Thymus (tissue), 11 donors: ENCODE results near the gene KCNJ9. TPM values are rescaled to one million over a fixed set of nuclear protein-coding genes. Genes with fewer than 3 reads are reported as not detected.
"Not testable (repeated sequence)": the region's sequence is repeated elsewhere in the genome, so short reads cannot be mapped to it uniquely, and the experiment has no call there.

Experiments
- DNase-seq, 9 donors: peaks; one replicate each; pipeline ENCODE4 v3.0.0-alpha.2; 2013; ENCODE audit warnings: low spot score in 9 of 9, low read depth in 6 of 9, missing footprints in 1 of 9
- H3K27ac ChIP-seq, 2 donors: one replicate each; pipeline ENCODE4 v1.5.1; 2013; ENCODE audit warnings: control low read depth in 1 of 2, low read depth in 1 of 2, low read length in 1 of 2, mild to moderate bottlenecking in 1 of 2, moderate library complexity in 1 of 2
- H3K27me3 ChIP-seq, 2 donors: one replicate each; pipeline ENCODE4 v1.5.1; 2013; ENCODE audit warnings: low read length in 1 of 2; ENCODE audit not compliant: control insufficient read depth in 2 of 2, insufficient read depth in 1 of 2
- H3K36me3 ChIP-seq, 2 donors: one replicate each; pipeline ENCODE4 v1.5.1; 2013; ENCODE audit warnings: low read length in 1 of 2, mild to moderate bottlenecking in 1 of 2, moderate library complexity in 1 of 2; ENCODE audit not compliant: control insufficient read depth in 2 of 2, insufficient read depth in 2 of 2
- H3K4me1 ChIP-seq, 2 donors: one replicate each; pipeline ENCODE4 v1.5.1; 2013; ENCODE audit warnings: low read length in 2 of 2; ENCODE audit not compliant: control insufficient read depth in 2 of 2, insufficient read depth in 2 of 2
- H3K4me3 ChIP-seq, 2 donors: one replicate each; pipeline ENCODE4 v1.5.1; 2013; ENCODE audit warnings: low read length in 2 of 2, control low read depth in 1 of 2, mild to moderate bottlenecking in 1 of 2
- H3K9me3 ChIP-seq, 2 donors: one replicate each; pipeline ENCODE4 v1.5.1; 2013; ENCODE audit warnings: low read length in 1 of 2, mild to moderate bottlenecking in 1 of 2; ENCODE audit not compliant: control insufficient read depth in 2 of 2, insufficient read depth in 1 of 2
- WGBS: extraction: QIAGEN DNeasy Blood & Tissue Kit; methylation state at CpG from one replicate; pipeline ENCODE4 v1.1.7; 2013; 5-methylcytosine and 5-hydroxymethylcytosine counted together
- polyA plus RNA-seq: library from polyadenylated mRNA; stranded (reverse); fragments of 200-250 nt; gene quantifications from one replicate; pipeline ENCODE4 v1.2.3, GENCODE V29; 2013
- total RNA-seq: library from RNA; stranded (reverse); fragments of 120-200 nt; gene quantifications from one replicate; pipeline ENCODE4 v1.2.4, GENCODE V29; 2013
- donor health status: healthy.

KCNJ9 gene
- total and polyA plus RNA-seq, 2 donors: 0.05 to 0.09 TPM

DNA sequence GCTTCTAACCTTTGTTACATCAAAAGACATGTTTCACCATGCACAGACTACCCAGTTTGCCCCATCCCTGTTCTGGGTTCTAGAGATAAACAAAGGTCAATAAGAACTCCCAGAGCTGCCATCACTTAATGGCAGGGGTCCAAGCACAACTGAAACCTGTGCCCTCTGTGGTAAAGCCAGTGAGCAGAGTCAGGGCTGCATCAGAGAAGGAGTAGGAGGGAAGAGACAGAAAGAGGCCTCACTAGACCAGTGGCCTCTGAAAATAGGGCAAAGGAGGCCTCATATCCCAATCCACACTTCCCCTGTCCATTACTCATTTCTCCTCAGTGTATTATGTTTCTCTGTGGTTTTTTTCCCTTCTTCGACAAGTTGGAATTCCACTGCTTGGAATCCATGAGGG lies 44.4 kb downstream of the KCNJ9 start:
- H3K36me3 ChIP-seq: no peaks in the 10 kb centered on the region
- H3K9me3 ChIP-seq: no peaks in the 10 kb centered on the region
- no peaks in the 10 kb centered on the region for H3K4me1 ChIP-seq
- DNase-seq: no peak
- H3K27ac ChIP-seq: no peak overlapping the region
- H3K4me3 ChIP-seq: no peak overlapping the region
- WGBS: 98% methylated on average over 1 of the region's 1 CpG
- no peaks in the 10 kb centered on the region for H3K27me3 ChIP-seq

DNA sequence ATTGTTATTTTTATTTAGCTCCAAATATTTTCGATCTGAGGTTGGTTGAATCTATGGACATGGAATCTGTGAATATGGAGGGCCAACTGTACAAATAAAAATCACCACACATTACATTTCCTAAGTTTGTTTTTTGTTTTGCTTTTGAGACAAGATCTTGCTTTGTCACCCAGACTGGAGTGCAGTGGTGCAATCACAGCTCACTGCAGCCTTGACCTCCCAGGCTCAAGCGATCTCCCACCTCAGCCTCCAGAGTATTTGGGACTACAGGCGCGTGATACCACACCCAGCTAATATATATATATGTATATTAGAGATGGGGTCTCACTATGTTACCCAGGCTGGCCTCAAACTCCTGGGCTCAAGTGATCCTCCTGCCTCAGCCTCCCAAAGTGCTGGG lies 45.0 kb downstream of the KCNJ9 start:
- not testable (repeated sequence) for H3K4me3 ChIP-seq, H3K9me3 ChIP-seq, H3K27ac ChIP-seq, H3K27me3 ChIP-seq, DNase-seq, H3K36me3 ChIP-seq, H3K4me1 ChIP-seq
- WGBS: 74% methylated on average over 4 of the region's 4 CpGs

DNA sequence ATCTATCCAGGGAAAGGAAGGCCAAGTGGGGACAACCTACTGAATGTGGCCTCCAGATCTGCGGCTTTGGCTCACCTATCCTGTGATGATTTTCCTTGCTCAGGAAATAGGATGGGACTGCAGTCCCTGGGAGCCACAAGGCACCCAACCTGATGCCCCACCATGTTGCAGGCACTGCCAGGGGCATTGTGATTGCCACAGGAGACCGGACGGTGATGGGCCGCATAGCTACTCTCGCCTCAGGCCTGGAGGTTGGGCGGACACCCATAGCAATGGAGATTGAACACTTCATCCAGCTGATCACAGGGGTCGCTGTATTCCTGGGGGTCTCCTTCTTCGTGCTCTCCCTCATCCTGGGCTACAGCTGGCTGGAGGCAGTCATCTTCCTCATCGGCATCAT lies 46.0 kb downstream of the KCNJ9 start:
- no peaks in the 10 kb centered on the region for H3K4me1 ChIP-seq
- H3K9me3 ChIP-seq: no peaks in the 10 kb centered on the region
- no peaks in the 10 kb centered on the region for H3K36me3 ChIP-seq
- no peak overlapping the region for H3K4me3 ChIP-seq
- peaks cover 0 to 6% of the 10 kb centered on the region in 2 donors for H3K27me3 ChIP-seq
- DNase-seq: no peak
- whole genome bisulfite sequencing: 99% methylated on average over 9 of the region's 9 CpGs
- no peak overlapping the region for H3K27ac ChIP-seq

DNA sequence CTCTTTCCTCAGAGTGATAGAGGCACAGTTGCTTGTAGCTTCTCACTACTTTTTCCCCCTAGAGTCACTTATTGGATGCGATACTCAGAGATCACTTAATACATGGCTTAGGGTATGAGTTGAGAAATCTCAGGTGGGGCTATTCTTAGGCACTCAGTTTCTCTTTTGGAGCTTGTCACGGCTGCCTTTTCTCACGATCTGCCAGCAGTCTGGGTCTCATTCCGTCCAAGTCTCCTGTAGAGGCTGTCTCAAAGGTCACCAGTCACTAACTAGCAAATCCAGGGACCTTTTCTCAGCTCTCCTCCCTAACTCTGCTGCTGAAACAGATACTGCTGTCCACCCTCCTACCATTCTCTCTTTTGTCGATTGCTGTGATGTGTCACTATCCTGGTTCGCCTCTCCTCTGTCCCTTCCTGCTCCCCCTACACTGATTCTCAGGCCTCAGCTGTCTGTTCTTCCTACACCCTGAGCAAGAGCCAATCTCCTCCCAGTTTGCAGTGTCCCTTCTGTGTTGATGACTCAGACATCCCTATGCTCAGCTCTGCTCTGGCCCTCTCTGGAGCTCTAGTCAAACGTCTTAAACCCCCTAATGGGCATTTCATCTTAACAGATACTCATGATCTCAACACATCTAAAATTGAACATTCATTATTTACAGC lies 46.7 kb downstream of the KCNJ9 start:
- H3K9me3 ChIP-seq: no peaks in the 10 kb centered on the region
- no peak overlapping the region for H3K27ac ChIP-seq
- DNase-seq: no peak
- H3K4me1 ChIP-seq: no peaks in the 10 kb centered on the region
- H3K27me3 ChIP-seq: peaks cover 0 to 6% of the 10 kb centered on the region in 2 donors
- no peaks in the 10 kb centered on the region for H3K36me3 ChIP-seq
- 91% methylated on average over 7 of the region's 7 CpGs for WGBS
- no peak overlapping the region for H3K4me3 ChIP-seq

DNA sequence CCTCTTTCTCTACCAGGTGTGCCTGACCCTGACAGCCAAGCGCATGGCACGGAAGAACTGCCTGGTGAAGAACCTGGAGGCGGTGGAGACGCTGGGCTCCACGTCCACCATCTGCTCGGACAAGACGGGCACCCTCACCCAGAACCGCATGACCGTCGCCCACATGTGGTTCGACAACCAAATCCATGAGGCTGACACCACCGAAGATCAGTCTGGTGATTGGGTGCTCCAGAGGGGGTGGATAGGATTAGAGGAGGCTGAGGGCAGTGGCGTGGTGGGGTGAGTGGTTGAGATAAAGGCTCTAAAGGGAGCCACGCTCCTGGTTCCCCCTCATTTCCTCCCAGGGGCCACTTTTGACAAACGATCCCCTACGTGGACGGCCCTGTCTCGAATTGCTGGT lies 47.3 kb downstream of the KCNJ9 start:
- no peaks in the 10 kb centered on the region for H3K4me1 ChIP-seq
- no peak for DNase-seq
- H3K4me3 ChIP-seq: no peak overlapping the region
- WGBS: 93% methylated on average over 18 of the region's 18 CpGs
- no peaks in the 10 kb centered on the region for H3K36me3 ChIP-seq
- no peaks in the 10 kb centered on the region for H3K9me3 ChIP-seq
- no peak overlapping the region for H3K27ac ChIP-seq
- peaks cover 0 to 6% of the 10 kb centered on the region in 2 donors for H3K27me3 ChIP-seq

DNA sequence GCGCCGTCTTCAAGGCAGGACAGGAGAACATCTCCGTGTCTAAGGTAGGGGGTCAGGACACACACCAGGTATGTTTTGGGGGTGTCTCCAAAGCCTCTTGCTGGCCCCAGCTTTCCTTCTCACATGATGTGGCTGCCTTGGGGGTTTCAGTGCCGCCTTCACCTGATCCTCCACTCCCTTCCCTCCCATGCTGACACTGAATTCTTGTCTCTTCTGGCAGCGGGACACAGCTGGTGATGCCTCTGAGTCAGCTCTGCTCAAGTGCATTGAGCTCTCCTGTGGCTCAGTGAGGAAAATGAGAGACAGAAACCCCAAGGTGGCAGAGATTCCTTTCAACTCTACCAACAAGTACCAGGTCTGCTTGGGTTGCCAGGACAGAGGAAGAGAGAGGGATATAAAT lies 47.7 kb downstream of the KCNJ9 start:
- Histone ChIP-seq H3K27me3 (peaks cover 0 to 6% of the 10 kb centered on the region in 2 donors), H3K9me3 (no peaks in the 10 kb centered on the region), H3K4me1 (no peaks in the 10 kb centered on the region), H3K27ac (no peak overlapping the region), H3K36me3 (no peaks in the 10 kb centered on the region), H3K4me3 (no peak overlapping the region)
- DNase-seq: no peak
- 97% methylated on average over 5 of the region's 5 CpGs for WGBS

DNA sequence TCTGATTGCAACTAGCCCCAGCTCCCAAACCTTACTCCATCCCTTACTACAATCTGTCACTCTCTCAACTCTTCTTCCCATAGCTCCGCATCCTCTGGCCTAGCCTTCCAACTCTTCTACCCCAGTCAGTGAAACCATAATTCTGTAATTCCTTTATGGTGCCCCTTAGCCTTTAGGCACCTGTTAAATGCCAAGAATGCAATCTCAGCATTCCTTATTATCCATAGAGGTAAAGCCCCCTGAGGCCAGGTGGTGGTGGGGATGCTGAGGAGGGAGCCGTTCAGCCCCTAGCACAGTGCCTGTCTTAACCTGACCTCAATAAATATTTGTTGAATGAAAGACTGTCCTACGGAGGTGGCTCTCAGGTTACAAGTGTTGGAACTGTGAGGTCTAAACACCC lies 48.2 kb downstream of the KCNJ9 start:
- Histone ChIP-seq H3K9me3 (no peaks in the 10 kb centered on the region), H3K36me3 (no peaks in the 10 kb centered on the region), H3K4me3 (no peak overlapping the region), H3K27ac (no peak overlapping the region), H3K4me1 (no peaks in the 10 kb centered on the region), H3K27me3 (peaks cover 0 to 6% of the 10 kb centered on the region in 2 donors)
- WGBS: 91% methylated on average over 3 of the region's 3 CpGs
- DNase-seq: no peak

DNA sequence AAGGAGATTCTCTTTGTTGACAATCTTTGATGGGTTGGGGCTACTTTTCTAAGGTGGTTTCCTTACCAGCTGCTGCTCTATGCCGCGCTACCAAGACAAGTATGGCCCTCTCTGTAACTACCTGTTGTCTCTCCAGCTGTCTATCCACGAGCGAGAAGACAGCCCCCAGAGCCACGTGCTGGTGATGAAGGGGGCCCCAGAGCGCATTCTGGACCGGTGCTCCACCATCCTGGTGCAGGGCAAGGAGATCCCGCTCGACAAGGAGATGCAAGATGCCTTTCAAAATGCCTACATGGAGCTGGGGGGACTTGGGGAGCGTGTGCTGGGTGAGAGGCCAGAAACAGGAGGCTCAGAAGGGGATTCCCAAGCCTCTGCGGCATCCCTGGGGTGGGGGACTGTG lies 48.6 kb downstream of the KCNJ9 start:
- WGBS: 93% methylated on average over 11 of the region's 11 CpGs
- Histone ChIP-seq H3K4me1 (no peaks in the 10 kb centered on the region), H3K9me3 (no peaks in the 10 kb centered on the region), H3K27ac (no peak overlapping the region), H3K36me3 (no peaks in the 10 kb centered on the region), H3K27me3 (peaks cover 0 to 6% of the 10 kb centered on the region in 2 donors), H3K4me3 (no peak overlapping the region)
- DNase-seq: no peak

DNA sequence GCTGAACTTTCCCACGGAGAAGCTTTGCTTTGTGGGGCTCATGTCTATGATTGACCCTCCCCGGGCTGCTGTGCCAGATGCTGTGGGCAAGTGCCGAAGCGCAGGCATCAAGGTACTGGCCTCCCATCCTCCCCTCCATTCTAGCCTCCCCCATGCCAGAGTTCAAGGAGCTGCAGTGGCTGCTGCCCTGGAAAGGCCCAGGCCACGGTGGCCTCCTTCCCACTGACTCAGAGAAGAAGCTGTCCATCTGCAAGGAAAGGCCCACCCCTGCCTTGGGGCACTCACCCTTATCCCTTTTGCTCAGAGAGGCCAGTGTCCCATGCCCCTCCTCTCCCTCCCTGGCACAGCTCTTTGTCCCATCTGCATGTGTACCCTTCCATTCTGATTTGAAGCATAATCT lies 49.1 kb downstream of the KCNJ9 start:
- H3K27me3 ChIP-seq: peaks cover 0 to 6% of the 10 kb centered on the region in 2 donors
- no peak overlapping the region for H3K4me3 ChIP-seq
- H3K27ac ChIP-seq: no peak overlapping the region
- no peaks in the 10 kb centered on the region for H3K9me3 ChIP-seq
- no peaks in the 10 kb centered on the region for H3K36me3 ChIP-seq
- DNase-seq: no peak
- no peaks in the 10 kb centered on the region for H3K4me1 ChIP-seq
- WGBS: 94% methylated on average over 5 of the region's 5 CpGs
